GM10847 (cell line): ENCODE measurements around the gene SEL1L2.

Experiments used
- POLR2A ChIP-seq: IDR thresholded peaks from 2 replicates; pipeline ENCODE4 v1.6.1; 2011; ENCODE audit not compliant: insufficient read length; ENCODE audit errors: extremely low read depth

Gene SEL1L2

GRCh38 chr20:13857961-13858360 lies 132.5 kb downstream of the SEL1L2 start:
- no peak for TF ChIP-seq POLR2A

- no peak for TF ChIP-seq POLR2A
These were observed 133.1 kb downstream of the SEL1L2 start for GRCh38 chr20:13857304-13857703.

GRCh38 chr20:13856354-13856753 lies 134.1 kb downstream of the SEL1L2 start:
- no peak for TF ChIP-seq POLR2A

- TF ChIP-seq POLR2A: no peak
These were observed 134.8 kb downstream of the SEL1L2 start for GRCh38 chr20:13855613-13856012.

GRCh38 chr20:13852306-13852705 lies 138.1 kb downstream of the SEL1L2 start:
- TF ChIP-seq POLR2A: no peak

- no peak for TF ChIP-seq POLR2A
These were observed 139.1 kb downstream of the SEL1L2 start for GRCh38 chr20:13851279-13851678.

- TF ChIP-seq POLR2A: no peak
These were observed 146.1 kb downstream of the SEL1L2 start for GRCh38 chr20:13844296-13844695.

- TF ChIP-seq POLR2A: no peak
These were observed 149.2 kb downstream of the SEL1L2 start for GRCh38 chr20:13841206-13841605.

GRCh38 chr20:13840093-13840465 lies 150.3 kb downstream of the SEL1L2 start:
- no peak for TF ChIP-seq POLR2A

GRCh38 chr20:13839421-13840092 lies 150.9 kb downstream of the SEL1L2 start:
- TF ChIP-seq POLR2A: no peak

- no peak for TF ChIP-seq POLR2A
These were observed 151.8 kb downstream of the SEL1L2 start for GRCh38 chr20:13838664-13839063.

- TF ChIP-seq POLR2A: no peak
These were observed 158.9 kb downstream of the SEL1L2 start for GRCh38 chr20:13831476-13831875.

GRCh38 chr20:13825465-13825864 lies 164.9 kb downstream of the SEL1L2 start:
- no peak for TF ChIP-seq POLR2A

- no peak for TF ChIP-seq POLR2A
These were observed 166.0 kb downstream of the SEL1L2 start for GRCh38 chr20:13824459-13824858.

GRCh38 chr20:13822459-13822858 lies 168.0 kb downstream of the SEL1L2 start:
- TF ChIP-seq POLR2A: no peak

GRCh38 chr20:13821876-13822275 lies 168.5 kb downstream of the SEL1L2 start:
- TF ChIP-seq POLR2A: no peak

- TF ChIP-seq POLR2A: no peak
These were observed 170.3 kb downstream of the SEL1L2 start for GRCh38 chr20:13819885-13820645.

GRCh38 chr20:13817342-13817741 lies 173.1 kb downstream of the SEL1L2 start:
- TF ChIP-seq POLR2A: no peak
